GM10266 (cell line): ENCODE measurements around the gene TUBAL3.

Source experiments
- DNase-seq: peaks from one replicate; pipeline ENCODE4 v3.0.0; 2012; ENCODE audit errors: extremely low spot score
- TF ChIP-seq, protein P1 (sequence below): IDR thresholded peaks from 2 replicates; pipeline ENCODE4 v1.5.1; 2012; ENCODE audit warnings: mild to moderate bottlenecking, low read depth; ENCODE audit not compliant: control insufficient read depth, insufficient read depth; ENCODE audit errors: missing control alignments

The TUBAL3 gene

DNA sequence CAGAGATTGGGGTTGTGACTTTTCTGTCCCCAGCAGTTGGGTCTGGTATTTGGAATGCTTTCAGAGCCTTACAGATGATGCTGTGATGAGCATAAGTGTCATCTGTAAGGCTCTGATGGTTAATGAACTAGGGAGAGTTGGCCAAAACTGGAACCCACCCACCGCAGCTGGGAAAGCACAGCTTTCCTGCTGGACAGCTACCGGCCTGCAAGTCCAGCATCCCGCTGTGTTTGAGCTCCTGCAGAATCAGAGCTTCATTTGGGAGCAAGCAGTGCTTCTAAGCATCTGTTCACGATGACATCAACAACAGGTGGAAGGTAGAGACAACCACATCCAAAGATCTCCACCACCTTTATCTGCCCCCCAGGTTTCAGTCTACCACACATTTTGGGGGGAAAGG, 28.2 kb downstream of the TUBAL3 start:
- DNase-seq: no peak
- TF ChIP-seq, protein P1, sequence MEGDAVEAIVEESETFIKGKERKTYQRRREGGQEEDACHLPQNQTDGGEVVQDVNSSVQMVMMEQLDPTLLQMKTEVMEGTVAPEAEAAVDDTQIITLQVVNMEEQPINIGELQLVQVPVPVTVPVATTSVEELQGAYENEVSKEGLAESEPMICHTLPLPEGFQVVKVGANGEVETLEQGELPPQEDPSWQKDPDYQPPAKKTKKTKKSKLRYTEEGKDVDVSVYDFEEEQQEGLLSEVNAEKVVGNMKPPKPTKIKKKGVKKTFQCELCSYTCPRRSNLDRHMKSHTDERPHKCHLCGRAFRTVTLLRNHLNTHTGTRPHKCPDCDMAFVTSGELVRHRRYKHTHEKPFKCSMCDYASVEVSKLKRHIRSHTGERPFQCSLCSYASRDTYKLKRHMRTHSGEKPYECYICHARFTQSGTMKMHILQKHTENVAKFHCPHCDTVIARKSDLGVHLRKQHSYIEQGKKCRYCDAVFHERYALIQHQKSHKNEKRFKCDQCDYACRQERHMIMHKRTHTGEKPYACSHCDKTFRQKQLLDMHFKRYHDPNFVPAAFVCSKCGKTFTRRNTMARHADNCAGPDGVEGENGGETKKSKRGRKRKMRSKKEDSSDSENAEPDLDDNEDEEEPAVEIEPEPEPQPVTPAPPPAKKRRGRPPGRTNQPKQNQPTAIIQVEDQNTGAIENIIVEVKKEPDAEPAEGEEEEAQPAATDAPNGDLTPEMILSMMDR: no peak

DNA sequence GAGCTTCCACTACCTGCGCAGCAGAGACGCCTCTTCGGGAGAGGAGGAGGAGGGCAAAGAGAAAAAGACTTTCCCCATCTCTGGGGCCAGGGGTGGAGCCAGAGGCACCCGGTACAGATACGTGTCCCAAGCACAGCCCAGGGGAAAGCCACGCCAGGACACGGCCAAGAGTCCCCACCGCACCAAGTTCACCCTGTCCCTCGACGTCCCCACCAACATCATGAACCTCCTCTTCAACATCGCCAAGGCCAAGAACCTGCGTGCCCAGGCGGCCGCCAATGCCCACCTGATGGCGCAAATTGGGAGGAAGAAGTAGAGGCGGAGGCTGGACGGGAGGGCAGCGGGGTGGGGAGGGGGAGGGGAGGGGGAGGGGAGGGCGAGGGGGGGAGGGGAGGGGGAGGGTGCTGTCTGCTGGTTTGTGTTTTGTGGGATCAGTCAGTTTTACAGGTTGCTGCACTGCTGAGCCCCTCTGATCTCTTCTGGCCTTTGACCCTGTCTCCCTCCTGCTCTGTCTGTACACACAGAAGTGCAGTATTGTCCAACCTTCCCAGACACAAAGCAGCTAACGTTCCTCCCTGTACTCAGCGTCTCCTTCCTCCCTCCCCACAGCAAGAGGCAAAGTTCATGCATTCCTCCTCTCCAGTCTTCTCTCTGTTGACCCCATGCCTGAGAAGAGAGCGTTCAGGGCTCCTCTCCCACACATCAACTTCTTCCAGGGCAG, 30.6 kb downstream of the TUBAL3 start:
- TF ChIP-seq, protein P1: no peak
- DNase-seq: no peak

DNA sequence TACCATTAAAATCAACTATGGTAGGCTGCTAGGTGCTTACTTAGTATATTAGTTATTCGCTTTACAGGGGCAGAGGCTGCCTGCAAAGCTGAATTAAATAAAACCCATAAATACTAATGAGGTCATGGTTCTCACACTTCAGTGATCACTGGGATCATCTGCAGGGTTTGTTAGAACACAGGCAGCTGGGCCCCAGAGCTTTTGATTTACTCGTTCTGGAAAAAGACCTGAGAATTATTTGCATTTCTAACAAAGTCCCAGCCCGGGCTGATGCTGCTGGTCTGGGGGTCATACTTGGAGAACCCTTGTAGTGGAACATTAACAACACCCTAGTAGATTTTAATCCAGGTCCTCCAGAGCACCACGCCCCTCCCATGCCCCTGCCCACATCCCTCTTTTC, 31.3 kb downstream of the TUBAL3 start:
- TF ChIP-seq, protein P1: no peak
- DNase-seq: no peak

DNA sequence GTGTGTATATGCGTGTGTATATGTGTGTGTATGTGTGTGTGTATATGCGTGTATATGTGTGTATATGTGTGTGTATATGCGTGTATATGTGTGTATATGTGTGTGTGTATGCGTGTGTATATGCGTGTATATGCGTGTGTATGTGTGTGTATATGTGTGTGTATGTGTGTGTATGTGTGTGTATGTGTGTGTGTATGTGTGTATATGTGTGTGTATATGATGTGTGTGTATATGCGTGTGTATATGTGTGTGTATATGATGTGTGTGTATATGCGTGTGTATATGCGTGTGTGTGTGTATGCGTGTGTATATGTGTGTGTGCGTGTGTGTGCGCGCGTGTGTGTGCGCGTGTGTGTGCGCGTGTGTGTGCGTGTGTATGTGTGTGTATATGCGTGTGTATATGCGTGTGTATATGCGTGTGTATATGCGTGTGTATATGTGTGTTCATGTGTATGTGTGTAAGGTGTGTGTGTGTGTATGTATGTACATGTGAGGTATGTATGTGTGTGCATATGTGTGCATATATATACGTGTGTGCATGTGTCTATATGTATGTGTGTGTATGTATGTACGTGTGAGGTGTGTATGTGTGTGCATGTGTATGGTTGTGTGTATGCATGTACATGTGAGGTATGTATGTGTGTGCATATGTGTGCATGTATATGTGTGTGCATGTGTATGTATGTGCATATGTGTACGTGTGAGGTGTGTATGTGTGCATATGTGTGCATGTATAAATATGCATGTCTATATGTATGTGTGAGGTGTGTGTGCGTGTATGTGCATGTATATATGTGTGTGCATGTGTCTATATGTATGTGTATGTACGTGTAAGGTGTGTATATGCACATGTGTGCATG, 33.9 kb downstream of the TUBAL3 start:
- no peak for DNase-seq
- TF ChIP-seq, protein P1: no peak

DNA sequence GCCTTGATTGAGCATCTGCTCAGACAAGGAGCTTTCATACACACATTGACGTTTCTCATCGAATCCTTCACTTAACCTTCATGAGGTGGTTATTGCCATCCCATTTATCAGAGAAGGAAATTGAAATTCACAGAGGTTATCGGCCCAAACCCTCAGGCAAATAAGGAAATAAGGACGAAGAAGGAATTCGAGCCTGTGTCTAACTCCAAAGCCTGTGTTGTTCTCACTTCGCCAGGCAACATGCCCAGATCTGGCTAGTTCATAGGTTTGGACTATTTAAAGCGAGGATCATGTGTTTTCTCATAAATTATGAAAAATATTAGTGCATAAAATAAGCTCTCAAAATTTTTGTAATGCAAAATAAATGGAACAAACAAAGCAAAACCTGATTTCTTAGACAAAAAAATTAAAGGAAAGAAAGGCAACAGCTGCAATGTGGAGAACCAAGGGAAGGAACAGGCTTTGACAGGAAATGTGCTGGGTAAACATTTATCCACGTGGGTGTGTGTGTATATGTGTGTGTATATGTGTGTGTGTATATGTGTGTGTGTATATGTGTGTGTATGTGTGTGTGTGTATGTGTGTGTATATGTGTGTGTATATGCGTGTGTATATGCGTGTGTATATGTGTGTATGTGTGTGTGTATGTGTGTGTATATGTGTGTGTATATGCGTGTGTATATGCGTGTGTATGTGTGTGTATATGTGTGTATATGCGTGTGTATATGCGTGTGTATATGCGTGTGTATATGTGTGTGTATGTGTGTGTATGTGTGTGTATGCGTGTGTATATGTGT, 35.1 kb downstream of the TUBAL3 start:
- TF ChIP-seq, protein P1: no peak
- DNase-seq: no peak

DNA sequence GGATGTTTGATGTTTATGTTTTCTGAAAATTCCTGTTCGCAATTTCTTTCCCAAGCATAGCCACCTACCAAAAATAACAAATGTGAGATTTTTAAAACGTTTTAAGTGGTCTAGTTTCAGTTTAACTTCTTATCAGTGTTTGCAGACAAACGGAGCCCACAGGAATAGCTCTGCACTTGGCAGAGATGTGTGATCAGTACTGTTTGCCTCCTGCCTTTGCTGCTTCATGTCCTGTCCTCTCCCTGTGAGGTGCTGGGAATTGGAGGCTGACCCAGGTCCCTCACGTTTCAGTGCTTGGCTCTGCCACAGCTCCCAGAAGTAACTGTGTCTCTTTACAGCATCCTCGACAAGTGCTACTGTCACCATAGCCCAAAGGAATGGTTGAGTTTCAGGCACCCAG, 38.7 kb downstream of the TUBAL3 start:
- TF ChIP-seq, protein P1: no peak
- no peak for DNase-seq

DNA sequence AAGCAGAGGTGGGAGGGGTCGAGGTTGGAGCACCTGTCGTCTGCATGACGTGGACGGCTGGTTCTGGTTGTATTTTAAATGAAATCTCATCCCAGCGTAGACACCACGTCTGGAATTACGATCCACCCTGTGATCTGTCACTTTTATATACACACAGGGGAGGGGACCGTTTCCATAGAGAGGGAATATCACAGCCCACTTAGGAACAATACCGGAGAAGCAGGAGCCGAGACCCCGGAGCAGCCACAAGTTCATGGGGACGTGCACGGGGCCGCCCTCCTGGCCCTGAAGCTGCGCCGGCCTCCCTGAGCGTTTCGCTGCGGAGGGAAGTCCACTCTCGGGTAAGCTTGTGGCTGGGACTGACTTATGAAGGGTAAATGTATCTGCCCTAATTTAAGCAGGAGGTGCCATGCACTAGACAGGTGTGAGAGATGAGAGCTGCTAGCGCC, 39.7 kb downstream of the TUBAL3 start, which contains the start of gene UCN3:
Gene UCN3, plus strand, starts transcription at position 77 of the 449 bp plus-strand sequence. CDS start 8,755 bp downstream, outside the sequence.
- TF ChIP-seq, protein P1: no peak
- DNase-seq: no peak
